SK-N-SH (cell line): ENCODE data around the gene CYP26B1. TPM values are rescaled to one million over a fixed set of nuclear protein-coding genes. Genes with fewer than 3 reads are reported as not detected.

Experiments
- CTCF ChIA-PET: fragments of 300-600, 350-600 bp; formaldehyde crosslinking; extraction: SDS; loops from one replicate; lab custom pipeline; 2021; lab: Yijun Ruan, JAX
- POLR2A ChIA-PET: fragments of 350-600 bp; sonication (Branson Sonifier 250); formaldehyde crosslinking; extraction: SDS; loops from one replicate; lab custom pipeline; 2020; ENCODE audit warnings: antibody characterized with exemption, inconsistent platforms; lab: Yijun Ruan, JAX
- DNase-seq: peaks from one replicate; pipeline ENCODE4 v3.0.0; 2012
- H2AFZ ChIP-seq: fragments of 200-600 bp; sonication (generic); 2 replicates; pipeline ENCODE4 v1.8.1; 2016; ENCODE audit warnings: antibody characterized with exemption, mild to moderate bottlenecking, low read depth
- H3F3A ChIP-seq: fragments of 200-600 bp; sonication (generic); replicated peaks from 2 replicates; pipeline ENCODE3; 2016; ENCODE audit warnings: antibody characterized with exemption, mild to moderate bottlenecking; ENCODE audit not compliant: insufficient read depth
- H3K27ac ChIP-seq, 2 experiments: fragments of 200-500 bp in 1 of 2; fragments of 200-600 bp in 1 of 2; sonication (Bioruptor generic) in 1 of 2; sonication (generic), shearing (Covaris generic) in 1 of 2; 2 replicates each; pipeline versions ENCODE4 v1.5.1 to v1.6.1; 2014 to 2016; ENCODE audit warnings: low read depth in 2 of 2, inconsistent platforms in 1 of 2, low read length in 1 of 2, mild to moderate bottlenecking in 1 of 2, mixed read lengths in 1 of 2
- H3K27me3 ChIP-seq: fragments of 200-600 bp; sonication (generic), shearing (Covaris generic); 2 replicates; pipeline ENCODE4 v1.6.1; 2016; ENCODE audit warnings: mixed run types; ENCODE audit not compliant: insufficient read depth
- H3K36me3 ChIP-seq, 2 experiments: fragments of 200-500 bp in 1 of 2; fragments of 200-600 bp in 1 of 2; sonication (Bioruptor generic) in 1 of 2; sonication (generic) in 1 of 2; replicated peaks in 1 of 2; 2 replicates each; pipeline versions ENCODE3 to v1.5.1; 2014 to 2016; ENCODE audit warnings: low read length in 1 of 2, mild to moderate bottlenecking in 1 of 2; ENCODE audit not compliant: insufficient read depth in 2 of 2, control insufficient read depth in 1 of 2
- H3K4me1 ChIP-seq, 2 experiments: fragments of 200-500 bp in 1 of 2; fragments of 200-600 bp in 1 of 2; sonication (Bioruptor generic) in 1 of 2; sonication (generic), shearing (Covaris generic) in 1 of 2; 2 replicates each; pipeline versions ENCODE4 v1.5.1 to v1.6.1; 2014 to 2016; ENCODE audit warnings: low read depth in 1 of 2, low read length in 1 of 2, mixed run types in 1 of 2; ENCODE audit not compliant: insufficient read depth in 2 of 2, control insufficient read depth in 1 of 2
- H3K4me2 ChIP-seq: fragments of 200-600 bp; sonication (generic), shearing (Covaris generic); 2 replicates; pipeline ENCODE4 v1.6.1; 2017; ENCODE audit warnings: mixed run types
- H3K4me3 ChIP-seq, 2 experiments: fragments of 200-500 bp in 1 of 2; fragments of 200-600 bp in 1 of 2; sonication (Bioruptor generic) in 1 of 2; sonication (generic), shearing (Covaris generic) in 1 of 2; 2 replicates each; pipeline versions ENCODE4 v1.5.1 to v1.8.1; 2014 to 2016; ENCODE audit warnings: low read depth in 2 of 2, inconsistent platforms in 1 of 2, low read length in 1 of 2, mild to moderate bottlenecking in 1 of 2, mixed read lengths in 1 of 2, moderate library complexity in 1 of 2
- H3K79me2 ChIP-seq: fragments of 200-600 bp; sonication (generic); 2 replicates; pipeline ENCODE4 v1.8.1; 2017; ENCODE audit warnings: mild to moderate bottlenecking; ENCODE audit not compliant: insufficient read depth
- H3K9ac ChIP-seq: fragments of 200-600 bp; sonication (generic); 2 replicates; pipeline ENCODE4 v1.6.1; 2017; ENCODE audit warnings: mixed run types
- H3K9me2 ChIP-seq: fragments of 200-600 bp; sonication (generic); 2 replicates; pipeline ENCODE4 v1.6.1; 2017; ENCODE audit warnings: mixed run types
- H3K9me3 ChIP-seq: fragments of 200-600 bp; sonication (generic); 2 replicates; pipeline ENCODE4 v1.6.1; 2017; ENCODE audit warnings: mixed run types, mild to moderate bottlenecking, moderate library complexity
- H4K20me1 ChIP-seq: fragments of 200-600 bp; sonication (generic); 2 replicates; pipeline ENCODE4 v1.6.1; 2017; ENCODE audit warnings: mild to moderate bottlenecking, mixed run types; ENCODE audit not compliant: insufficient read depth
- CHD2 ChIP-seq: fragments of 150-350 bp; IDR thresholded peaks from 2 replicates; pipeline ENCODE4 v1.6.1; 2018; ENCODE audit warnings: low read length; ENCODE audit not compliant: partially characterized antibody
- CTCF ChIP-seq: fragments of 200-600 bp; sonication (generic); IDR thresholded peaks from 2 replicates; pipeline ENCODE4 v1.6.1; 2017; ENCODE audit warnings: antibody characterized with exemption, mild to moderate bottlenecking, moderate library complexity
- ELF1 ChIP-seq: IDR thresholded peaks from 2 replicates; pipeline ENCODE4 v1.4.0; 2012
- EP300 ChIP-seq, 2 experiments: IDR thresholded peaks; 2 replicates each; pipeline versions ENCODE4 v1.4.0 to v1.6.1; 2012; ENCODE audit warnings: borderline replicate concordance in 1 of 2, low read depth in 1 of 2, low read length in 1 of 2
- EZH2phosphoT487 ChIP-seq: fragments of 200-600 bp; sonication (generic); IDR thresholded peaks from 2 replicates; pipeline ENCODE4 v1.6.1; 2017; ENCODE audit warnings: low read depth, mixed run types, mild to moderate bottlenecking, antibody characterized with exemption, moderate library complexity, borderline replicate concordance
- FOSL2 ChIP-seq: IDR thresholded peaks from 2 replicates; pipeline ENCODE4 v1.4.0; 2012; ENCODE audit warnings: low read depth, mild to moderate bottlenecking, moderate library complexity, borderline replicate concordance
- GABPA ChIP-seq: IDR thresholded peaks from 2 replicates; pipeline ENCODE4 v1.4.0; 2012; ENCODE audit warnings: low read depth, mild to moderate bottlenecking
- GATA2 ChIP-seq: sonication (generic); formaldehyde crosslinking; IDR thresholded peaks from 2 replicates; pipeline ENCODE4 v1.5.0; 2020; ENCODE audit warnings: mild to moderate bottlenecking, missing genetic modification reagents
- JUND ChIP-seq: IDR thresholded peaks from 2 replicates; pipeline ENCODE4 v1.4.0; 2012
- MXI1 ChIP-seq: IDR thresholded peaks from 2 replicates; pipeline ENCODE4 v1.6.1; 2012; ENCODE audit warnings: mild to moderate bottlenecking, low read depth, low read length, improper control_type of control experiment
- NFIC ChIP-seq: IDR thresholded peaks from 2 replicates; pipeline ENCODE4 v1.4.0; 2012; ENCODE audit warnings: borderline replicate concordance
- RAD21 ChIP-seq: IDR thresholded peaks from 2 replicates; pipeline ENCODE4 v1.6.1; 2012; ENCODE audit warnings: mild to moderate bottlenecking, low read length
- RFX5 ChIP-seq: IDR thresholded peaks from 2 replicates; pipeline ENCODE4 v1.6.1; 2012; ENCODE audit warnings: mild to moderate bottlenecking, improper control_type of control experiment, low read length
- SIN3A ChIP-seq: IDR thresholded peaks from 2 replicates; pipeline ENCODE4 v1.6.1; 2012; ENCODE audit warnings: low read depth, mild to moderate bottlenecking, low read length, moderate library complexity, borderline replicate concordance
- TCF12 ChIP-seq: IDR thresholded peaks from 2 replicates; pipeline ENCODE4 v1.4.0; 2012
- YY1 ChIP-seq: IDR thresholded peaks from 2 replicates; pipeline ENCODE4 v1.4.0; 2012; ENCODE audit warnings: low read depth, mild to moderate bottlenecking
- WGBS: methylation state at CpG from one replicate; pipeline ENCODE4 v1.1.6; 2017; ENCODE audit warnings: low lambda C conversion rate; 5-methylcytosine and 5-hydroxymethylcytosine counted together
- polyA plus RNA-seq, 3 experiments: library from polyadenylated mRNA; depleted of rRNA; stranded (reverse); fragments of >200 nt; gene quantifications; 2 replicates each; pipeline ENCODE4 v1.2.3, GENCODE V29; 2012
- TF ChIP-seq, protein P1 (sequence below): fragments of 150-350 bp; IDR thresholded peaks from 2 replicates; pipeline ENCODE4 v1.6.1; 2016; ENCODE audit warnings: mild to moderate bottlenecking, low read depth, low read length
- TF ChIP-seq, protein P2 (sequence below): IDR thresholded peaks from 2 replicates; pipeline ENCODE4 v1.4.0; 2012; ENCODE audit warnings: low read depth, borderline replicate concordance

Gene CYP26B1
- polyA plus RNA-seq, 1 of the 3 experiments (the other 2 are of a cell fraction): 0.33 TPM

- DNase-seq: no peak
- Histone ChIP-seq H3F3A (peaks cover 3% of the 10 kb centered on the region), H3K9me3 (no peaks in the 10 kb centered on the region), H3K27ac (no peak overlapping the region), H4K20me1 (no peaks in the 10 kb centered on the region), H2AFZ (no peak overlapping the region), H3K9ac (no peak overlapping the region), H3K27me3 (peaks cover 9% of the 10 kb centered on the region; the same call in 1 of the 2 replicates), H3K4me3 (no peak overlapping the region), H3K79me2 (no peaks in the 10 kb centered on the region), H3K9me2 (no peaks in the 10 kb centered on the region), H3K4me1 (peaks cover 0 to 5% of the 10 kb centered on the region in 2 experiments; a peak in 2 of 4 replicates), H3K36me3 (no peaks in the 10 kb centered on the region), H3K4me2 (no peak overlapping the region)
- CTCF ChIA-PET: interaction anchor here (1.2 to 1.3 kb wide), 2 partner anchors 197 to 575 kb away, joined by 4 read pairs; no protein-coding TSS in a partner anchor
- POLR2A ChIA-PET: no interaction called here
- 32% methylated on average over 4 of the region's 4 CpGs for WGBS
- TF ChIP-seq NFIC (no peak), CTCF (no peak), EP300 (IDR thresholded peaks at IDR 0.05; ENCODE audit: borderline replicate concordance in 1 of 2, low read depth in 1 of 2, low read length in 1 of 2) (no peak), TCF12 (no peak)
Measured at GRCh38 chr2:72121153-72121552, 26.5 kb downstream of the CYP26B1 start.

DNA sequence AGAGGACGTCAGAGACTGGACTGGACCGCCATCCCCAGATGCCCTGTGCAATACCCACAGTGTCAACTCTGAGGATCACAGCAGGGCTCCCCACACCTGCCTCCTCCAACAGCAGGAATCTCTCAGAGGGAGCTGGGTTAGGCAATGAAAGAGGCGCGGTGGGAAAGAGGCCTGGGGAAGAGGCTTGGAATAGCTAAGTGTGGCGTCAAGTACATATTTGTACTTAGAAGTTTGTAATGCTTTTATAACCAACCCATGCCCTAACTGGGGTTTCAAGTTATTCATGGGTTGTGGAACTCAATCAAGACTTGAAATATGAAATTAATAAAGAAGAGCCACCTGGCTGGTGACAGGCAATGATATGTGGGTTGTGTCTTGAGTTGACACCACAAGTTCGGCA is 28.7 kb downstream of the CYP26B1 start:
- TF ChIP-seq YY1 (no peak), GATA2 (CRISPR knock-in tag) (no peak), NFIC (no peak), MXI1 (no peak), CHD2 (no peak), JUND (no peak), RAD21 (no peak), GABPA (no peak), EP300 (IDR thresholded peaks at IDR 0.05; ENCODE audit: borderline replicate concordance in 1 of 2, low read depth in 1 of 2, low read length in 1 of 2) (no peak), CTCF (no peak), FOSL2 (no peak), RFX5 (no peak), ELF1 (no peak), SIN3A (no peak), EZH2phosphoT487 (no peak)
- TF ChIP-seq, protein P1, sequence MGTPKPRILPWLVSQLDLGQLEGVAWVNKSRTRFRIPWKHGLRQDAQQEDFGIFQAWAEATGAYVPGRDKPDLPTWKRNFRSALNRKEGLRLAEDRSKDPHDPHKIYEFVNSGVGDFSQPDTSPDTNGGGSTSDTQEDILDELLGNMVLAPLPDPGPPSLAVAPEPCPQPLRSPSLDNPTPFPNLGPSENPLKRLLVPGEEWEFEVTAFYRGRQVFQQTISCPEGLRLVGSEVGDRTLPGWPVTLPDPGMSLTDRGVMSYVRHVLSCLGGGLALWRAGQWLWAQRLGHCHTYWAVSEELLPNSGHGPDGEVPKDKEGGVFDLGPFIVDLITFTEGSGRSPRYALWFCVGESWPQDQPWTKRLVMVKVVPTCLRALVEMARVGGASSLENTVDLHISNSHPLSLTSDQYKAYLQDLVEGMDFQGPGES: no peak
- TF ChIP-seq, protein P2, sequence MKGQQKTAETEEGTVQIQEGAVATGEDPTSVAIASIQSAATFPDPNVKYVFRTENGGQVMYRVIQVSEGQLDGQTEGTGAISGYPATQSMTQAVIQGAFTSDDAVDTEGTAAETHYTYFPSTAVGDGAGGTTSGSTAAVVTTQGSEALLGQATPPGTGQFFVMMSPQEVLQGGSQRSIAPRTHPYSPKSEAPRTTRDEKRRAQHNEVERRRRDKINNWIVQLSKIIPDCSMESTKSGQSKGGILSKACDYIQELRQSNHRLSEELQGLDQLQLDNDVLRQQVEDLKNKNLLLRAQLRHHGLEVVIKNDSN: no peak
- Histone ChIP-seq H2AFZ (no peak overlapping the region), H3K36me3 (no peaks in the 10 kb centered on the region), H3K4me1 (peaks cover 3 to 13% of the 10 kb centered on the region in 2 experiments; a peak in 3 of 4 replicates), H3K4me2 (no peak overlapping the region), H4K20me1 (no peaks in the 10 kb centered on the region), H3K79me2 (no peaks in the 10 kb centered on the region), H3K9me2 (no peaks in the 10 kb centered on the region), H3K9me3 (no peaks in the 10 kb centered on the region), H3F3A (peaks cover 9% of the 10 kb centered on the region), H3K27me3 (peaks cover 9% of the 10 kb centered on the region; the same call in 1 of the 2 replicates), H3K27ac (no peak overlapping the region), H3K9ac (no peak overlapping the region), H3K4me3 (no peak overlapping the region)
- ChIA-PET POLR2A (no interaction called here), CTCF (interaction anchor here (1.2 to 4.8 kb wide), 2 partner anchors 19 to 588 kb away, joined by 4 to 23 read pairs; no protein-coding TSS in a partner anchor)
- WGBS: 87% methylated on average over 5 of the region's 6 CpGs
- no peak for DNase-seq
